KMS-11 (cell line): Measurements from ENCODE around the gene MUC22.

Source experiments
- H2AFZ ChIP-seq: fragments of 200-600 bp; sonication (generic); 2 replicates; pipeline ENCODE4 v1.6.1; 2016; ENCODE audit warnings: antibody characterized with exemption, mixed run types, low read depth
- H3K27ac ChIP-seq: fragments of 200-600 bp; sonication (generic); 2 replicates; pipeline ENCODE4 v1.6.1; 2016; ENCODE audit warnings: mild to moderate bottlenecking, mixed run types
- H3K27me3 ChIP-seq: fragments of 200-600 bp; sonication (generic); 2 replicates; pipeline ENCODE4 v1.6.1; 2017; ENCODE audit warnings: mild to moderate bottlenecking, low read depth, mixed run types, moderate library complexity; ENCODE audit not compliant: insufficient read depth
- H3K36me3 ChIP-seq: fragments of 200-600 bp; sonication (generic); 2 replicates; pipeline ENCODE4 v1.6.1; 2017; ENCODE audit warnings: mild to moderate bottlenecking, mixed run types; ENCODE audit not compliant: insufficient read depth
- H3K4me1 ChIP-seq: fragments of 200-600 bp; sonication (generic); 2 replicates; pipeline ENCODE4 v1.6.1; 2016; ENCODE audit warnings: mild to moderate bottlenecking, low read depth, mixed run types; ENCODE audit not compliant: poor library complexity, severe bottlenecking
- H3K4me2 ChIP-seq: fragments of 200-600 bp; sonication (generic); 2 replicates; pipeline ENCODE4 v1.7.0; 2016; ENCODE audit warnings: mild to moderate bottlenecking, mixed run types
- H3K4me3 ChIP-seq: fragments of 200-600 bp; sonication (generic); IDR thresholded peaks from 2 replicates; pipeline ENCODE4 v1.6.1; 2017; ENCODE audit warnings: low read depth, low read length, mixed read lengths; ENCODE audit not compliant: insufficient read depth
- H3K79me2 ChIP-seq: fragments of 200-600 bp; sonication (generic); 2 replicates; pipeline ENCODE4 v1.6.1; 2016; ENCODE audit warnings: low read depth, mixed run types; ENCODE audit not compliant: insufficient read depth
- H3K9ac ChIP-seq: fragments of 200-600 bp; sonication (generic); 2 replicates; pipeline ENCODE4 v1.6.1; 2016; ENCODE audit warnings: mild to moderate bottlenecking, mixed run types
- H4K20me1 ChIP-seq: fragments of 200-600 bp; sonication (generic); 2 replicates; pipeline ENCODE4 v1.6.1; 2016; ENCODE audit warnings: mild to moderate bottlenecking, mixed run types; ENCODE audit not compliant: insufficient read depth
- CTCF ChIP-seq: fragments of 200-600 bp; sonication (generic); conservative IDR thresholded peaks from 2 replicates; pipeline ENCODE4 v1.6.1; 2017; ENCODE audit warnings: low read depth, mild to moderate bottlenecking, antibody characterized with exemption, low read length, moderate library complexity, mixed read lengths

MUC22 gene

GRCh38 chr6:31005249-31006020 lies 4.8 kb upstream of the MUC22 start:
- no peaks in the 10 kb centered on the region for H3K27me3 ChIP-seq

GRCh38 chr6:31007694-31008093 lies 2.6 kb upstream of the MUC22 start:
- Histone ChIP-seq H3K4me2 (no peak overlapping the region), H3K79me2 (no peaks in the 10 kb centered on the region), H3K4me3 (no peak overlapping the region), H3K4me1 (no peaks in the 10 kb centered on the region), H3K9ac (no peak overlapping the region), H3K36me3 (no peaks in the 10 kb centered on the region), H2AFZ (no peak overlapping the region), H3K27ac (no peak overlapping the region), H4K20me1 (no peaks in the 10 kb centered on the region), H3K27me3 (no peaks in the 10 kb centered on the region)
- TF ChIP-seq CTCF, result no peak

More at GRCh38 chr6:31005249-31006020, 4.8 kb upstream of the MUC22 start:
- no peaks in the 10 kb centered on the region for H3K79me2 ChIP-seq
- H3K4me2 ChIP-seq, result no peak overlapping the region
- H3K9ac ChIP-seq, result no peak overlapping the region
- H3K36me3 ChIP-seq, result no peaks in the 10 kb centered on the region
- H3K4me1 ChIP-seq, result no peaks in the 10 kb centered on the region
- no peak for TF ChIP-seq CTCF
- H3K27ac ChIP-seq, result no peak overlapping the region
- H3K4me3 ChIP-seq, result no peak overlapping the region
- H4K20me1 ChIP-seq, result no peaks in the 10 kb centered on the region
- H2AFZ ChIP-seq, result no peak overlapping the region

- H3K4me2 ChIP-seq, result no peak overlapping the region
- no peak overlapping the region for H3K4me3 ChIP-seq
- no peaks in the 10 kb centered on the region for H3K27me3 ChIP-seq
- no peaks in the 10 kb centered on the region for H3K36me3 ChIP-seq
- TF ChIP-seq CTCF, result no peak
- H3K4me1 ChIP-seq, result no peaks in the 10 kb centered on the region
- H3K27ac ChIP-seq, result no peak overlapping the region
- no peak overlapping the region for H2AFZ ChIP-seq
- H3K79me2 ChIP-seq, result no peaks in the 10 kb centered on the region
- H4K20me1 ChIP-seq, result no peaks in the 10 kb centered on the region
- no peak overlapping the region for H3K9ac ChIP-seq
Observed at GRCh38 chr6:31008165-31008564, 2.1 kb upstream of the MUC22 start.

GRCh38 chr6:31009731-31010130 lies 543 bp upstream of the MUC22 start:
- H3K4me3 ChIP-seq, result no peak overlapping the region
- no peaks in the 10 kb centered on the region for H3K27me3 ChIP-seq
- H3K4me2 ChIP-seq, result no peak overlapping the region
- H3K27ac ChIP-seq, result no peak overlapping the region
- no peaks in the 10 kb centered on the region for H4K20me1 ChIP-seq
- H2AFZ ChIP-seq, result no peak overlapping the region
- H3K9ac ChIP-seq, result no peak overlapping the region
- TF ChIP-seq CTCF, result no peak
- H3K4me1 ChIP-seq, result no peaks in the 10 kb centered on the region
- no peaks in the 10 kb centered on the region for H3K79me2 ChIP-seq
- H3K36me3 ChIP-seq, result no peaks in the 10 kb centered on the region
